Measurements from ENCODE around the gene COMMD1.
"Not testable (repeated sequence)": the region's sequence is repeated elsewhere in the genome, so short reads cannot be mapped to it uniquely, and the experiment has no call there.

Gene COMMD1

GRCh38 chr2:61962095-61962984 lies 56.9 kb downstream of the COMMD1 start:
- DNase-seq (ENCODE audit: low read depth in 2 of 2, low spot score in 1 of 2): no peak

- no peak for DNase-seq (ENCODE audit: low read depth in 2 of 2, low spot score in 1 of 2)
Observed at GRCh38 chr2:61966087-61966727, 60.7 kb downstream of the COMMD1 start.

- no peak for DNase-seq (ENCODE audit: low read depth in 2 of 2, low spot score in 1 of 2)
Observed at GRCh38 chr2:61967262-61967661, 61.8 kb downstream of the COMMD1 start.

GRCh38 chr2:61969376-61969775 lies 63.9 kb downstream of the COMMD1 start:
- no peak for DNase-seq (ENCODE audit: low read depth in 2 of 2, low spot score in 1 of 2)

- DNase-seq (ENCODE audit: low read depth in 2 of 2, low spot score in 1 of 2): no peak
Observed at GRCh38 chr2:61970807-61971556, 65.5 kb downstream of the COMMD1 start.

GRCh38 chr2:61978522-61978921 lies 73.0 kb downstream of the COMMD1 start:
- DNase-seq (ENCODE audit: low read depth in 2 of 2, low spot score in 1 of 2): no peak

- DNase-seq (ENCODE audit: low read depth in 2 of 2, low spot score in 1 of 2): no peak
Observed at GRCh38 chr2:61980758-61981157, 75.3 kb downstream of the COMMD1 start.

GRCh38 chr2:61984682-61985081 lies 79.2 kb downstream of the COMMD1 start:
- no peak for DNase-seq (ENCODE audit: low read depth in 2 of 2, low spot score in 1 of 2)

GRCh38 chr2:61988462-61989366 lies 83.2 kb downstream of the COMMD1 start:
- DNase-seq (ENCODE audit: low read depth in 2 of 2, low spot score in 1 of 2): no peak

- DNase-seq (ENCODE audit: low read depth in 2 of 2, low spot score in 1 of 2): no peak
Observed at GRCh38 chr2:61993422-61994024, 88.0 kb downstream of the COMMD1 start.

- no peak for DNase-seq (ENCODE audit: low read depth in 2 of 2, low spot score in 1 of 2)
Observed at GRCh38 chr2:61994531-61994930, 89.1 kb downstream of the COMMD1 start.

GRCh38 chr2:61995065-61995464 lies 89.6 kb downstream of the COMMD1 start:
- no peak for DNase-seq (ENCODE audit: low read depth in 2 of 2, low spot score in 1 of 2)

GRCh38 chr2:61995515-61995914 lies 90.0 kb downstream of the COMMD1 start:
- DNase-seq (ENCODE audit: low read depth in 2 of 2, low spot score in 1 of 2): no peak

GRCh38 chr2:61998426-61998825 lies 93.0 kb downstream of the COMMD1 start:
- no peak for DNase-seq (ENCODE audit: low read depth in 2 of 2, low spot score in 1 of 2)

- DNase-seq (ENCODE audit: low read depth in 2 of 2, low spot score in 1 of 2): no peak
Observed at GRCh38 chr2:62000538-62000937, 95.1 kb downstream of the COMMD1 start.

GRCh38 chr2:62001431-62001830 lies 96.0 kb downstream of the COMMD1 start:
- no peak for DNase-seq (ENCODE audit: low read depth in 2 of 2, low spot score in 1 of 2)

- not testable (repeated sequence) for DNase-seq (ENCODE audit: low read depth in 2 of 2, low spot score in 1 of 2)
Observed at GRCh38 chr2:62004428-62004827, 99.0 kb downstream of the COMMD1 start.

GRCh38 chr2:62007555-62007954 lies 102.1 kb downstream of the COMMD1 start:
- no peak for DNase-seq (ENCODE audit: low read depth in 2 of 2, low spot score in 1 of 2)

- no peak for DNase-seq (ENCODE audit: low read depth in 2 of 2, low spot score in 1 of 2)
Observed at GRCh38 chr2:62010632-62011256, 105.3 kb downstream of the COMMD1 start.

- no peak for DNase-seq (ENCODE audit: low read depth in 2 of 2, low spot score in 1 of 2)
Observed at GRCh38 chr2:62013641-62014040, 108.2 kb downstream of the COMMD1 start.
